ENCODE results near the gene TMEM132A. TPM values are rescaled to one million over a fixed set of nuclear protein-coding genes. Genes with fewer than 3 reads are reported as not detected.
A peak's percentile ranks its signal among the peaks of the same experiment; 100 is the strongest.

TMEM132A gene
- total RNA-seq, 1 experiment from 2014 or later = 41.1 TPM

- DNase-seq (ENCODE audit: low read depth) = peak; percentile 15
Measured at GRCh38 chr11:60985991-60986915, 62.0 kb downstream of the TMEM132A start.

Other genes starting within 250 kb of the TMEM132A start
- not detected in 2 replicates for gene MS4A8, start 224.8 kb upstream of the TMEM132A start, total RNA-seq (2014; rRNA removed)
- gene MS4A18, start 199.7 kb upstream of the TMEM132A start, total RNA-seq (2014; rRNA removed) = not detected in 2 replicates
- gene MS4A15, start 167.6 kb upstream of the TMEM132A start, total RNA-seq (2014; rRNA removed) = not detected in 2 replicates
- gene MS4A10, start 139.1 kb upstream of the TMEM132A start, total RNA-seq (2014; rRNA removed) = not detected in 2 replicates
- gene CCDC86, start 82.3 kb upstream of the TMEM132A start, total RNA-seq (2014; rRNA removed) = 33.1 and 34.5 TPM in 2 replicates
- gene PTGDR2, start 68.5 kb upstream of the TMEM132A start, total RNA-seq (2014; rRNA removed) = 0.06 TPM in 1 of 2 replicates, not detected in the other
- gene ZP1, start 56.9 kb upstream of the TMEM132A start, total RNA-seq (2014; rRNA removed) = 0.57 TPM in 1 of 2 replicates, not detected in the other
- 79.7 and 97.3 TPM in 2 replicates for gene PRPF19, start 17.9 kb upstream of the TMEM132A start, total RNA-seq (2014; rRNA removed)
- 85.0 and 94.1 TPM in 2 replicates for gene TMEM109, start 10.3 kb upstream of the TMEM132A start, total RNA-seq (2014; rRNA removed)
- gene SLC15A3, start 27.7 kb downstream of the TMEM132A start, total RNA-seq (2014; rRNA removed) = 4.2 and 8.6 TPM in 2 replicates
- not detected in 2 replicates for gene CD6, start 47.2 kb downstream of the TMEM132A start, total RNA-seq (2014; rRNA removed)
- gene CD5, start 178.0 kb downstream of the TMEM132A start, total RNA-seq (2014; rRNA removed) = not detected in 2 replicates
- 12.8 and 14.1 TPM in 2 replicates for gene VPS37C, start 237.0 kb downstream of the TMEM132A start, total RNA-seq (2014; rRNA removed)

All from LHCN-M2 (cell line).